ENCODE data around the gene ZNF532. TPM values are rescaled to one million over a fixed set of nuclear protein-coding genes. Genes with fewer than 3 reads are reported as not detected.

ZNF532 gene
- total RNA-seq, 1 experiment from 2014 or later, result 49.8 TPM

GRCh38 chr18:59035591-59035990 lies 170.9 kb downstream of the ZNF532 start:
- Histone ChIP-seq H3K27ac (ENCODE audit: low read length) (no peak overlapping the region), H3K9me3 (ENCODE audit: control insufficient read depth, insufficient read depth, low read depth, low read length) (no peaks in the 10 kb centered on the region), H3K4me1 (ENCODE audit: control insufficient read depth, insufficient read depth, low read length) (no peaks in the 10 kb centered on the region), H3K36me3 (ENCODE audit: control insufficient read depth, insufficient read depth, low read length) (no peaks in the 10 kb centered on the region), H3K27me3 (ENCODE audit: control insufficient read depth, insufficient read depth, low read length) (no peaks in the 10 kb centered on the region), H3K4me3 (ENCODE audit: low read depth in 2 of 2, low read length in 2 of 2) (no peak overlapping the region)
- ChIA-PET POLR2A (no interaction called here), CTCF (no interaction called here)
- TF ChIP-seq TCF7L2 (IDR thresholded peaks at IDR 0.05; ENCODE audit: low read depth, low read length) (no peak), REST (IDR thresholded peaks at IDR 0.05; ENCODE audit: insufficient read depth in 1 of 2, low read depth in 2 of 2, low read length in 1 of 2) (no peak)
- no peak for DNase-seq (ENCODE audit: low read depth, low spot score)
- BruUV-seq (replicated peaks), result no TSS peak
- in situ Hi-C loops (cut with HindIII; ENCODE audit: low pct_unique_long_range_greater_than_20kb, low sequenced_read_pairs), result no loop called here
- intact Hi-C loops (cut with micrococcal nuclease; ENCODE audit: unreplicated experiment), result no loop called here
- ATAC-seq, result no peak

Other genes with a start within 250 kb of the ZNF532 start
- gene ALPK2, start 235.8 kb upstream of the ZNF532 start, total RNA-seq (2021; ENCODE audit: unreplicated experiment), result 0.15 TPM
- gene MALT1, start 193.4 kb upstream of the ZNF532 start, total RNA-seq (2021; ENCODE audit: unreplicated experiment), result 34.0 TPM